GM12891 (cell line): ENCODE data around the gene AGT.

Experiments used
- POLR2A ChIP-seq: IDR thresholded peaks from 2 replicates; pipeline ENCODE4 v1.6.1; 2011; ENCODE audit warnings: low read depth, low read length, control low read depth
- TAF1 ChIP-seq: IDR thresholded peaks from 2 replicates; pipeline ENCODE4 v1.6.1; 2011; ENCODE audit warnings: low read depth, low read length, control low read depth

DNA sequence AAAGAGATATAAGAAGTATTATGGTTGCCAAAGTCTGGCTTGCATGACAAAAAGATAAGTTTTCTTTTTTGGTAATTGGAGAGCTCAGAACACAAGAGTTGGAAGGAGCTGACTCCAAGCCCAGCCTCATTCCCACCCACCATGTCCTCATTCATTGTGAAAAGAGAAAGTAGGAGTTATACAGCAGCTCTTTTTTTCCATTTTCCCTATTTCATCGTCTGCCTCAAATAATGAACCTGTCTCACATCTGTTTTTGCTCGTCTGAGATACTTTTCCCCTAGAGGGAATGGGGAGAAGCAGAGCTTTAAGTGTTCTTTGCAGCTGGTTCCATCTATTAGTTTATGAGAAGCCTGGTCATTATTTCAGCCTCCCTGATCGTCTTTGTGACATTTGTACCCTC, 34.7 kb downstream of the AGT start:
- no peak for TF ChIP-seq TAF1
- TF ChIP-seq POLR2A: no peak
